ENCODE data around the gene MIOX.
A peak's percentile ranks its signal among the peaks of the same experiment; 100 is the strongest.

Gene MIOX

DNA sequence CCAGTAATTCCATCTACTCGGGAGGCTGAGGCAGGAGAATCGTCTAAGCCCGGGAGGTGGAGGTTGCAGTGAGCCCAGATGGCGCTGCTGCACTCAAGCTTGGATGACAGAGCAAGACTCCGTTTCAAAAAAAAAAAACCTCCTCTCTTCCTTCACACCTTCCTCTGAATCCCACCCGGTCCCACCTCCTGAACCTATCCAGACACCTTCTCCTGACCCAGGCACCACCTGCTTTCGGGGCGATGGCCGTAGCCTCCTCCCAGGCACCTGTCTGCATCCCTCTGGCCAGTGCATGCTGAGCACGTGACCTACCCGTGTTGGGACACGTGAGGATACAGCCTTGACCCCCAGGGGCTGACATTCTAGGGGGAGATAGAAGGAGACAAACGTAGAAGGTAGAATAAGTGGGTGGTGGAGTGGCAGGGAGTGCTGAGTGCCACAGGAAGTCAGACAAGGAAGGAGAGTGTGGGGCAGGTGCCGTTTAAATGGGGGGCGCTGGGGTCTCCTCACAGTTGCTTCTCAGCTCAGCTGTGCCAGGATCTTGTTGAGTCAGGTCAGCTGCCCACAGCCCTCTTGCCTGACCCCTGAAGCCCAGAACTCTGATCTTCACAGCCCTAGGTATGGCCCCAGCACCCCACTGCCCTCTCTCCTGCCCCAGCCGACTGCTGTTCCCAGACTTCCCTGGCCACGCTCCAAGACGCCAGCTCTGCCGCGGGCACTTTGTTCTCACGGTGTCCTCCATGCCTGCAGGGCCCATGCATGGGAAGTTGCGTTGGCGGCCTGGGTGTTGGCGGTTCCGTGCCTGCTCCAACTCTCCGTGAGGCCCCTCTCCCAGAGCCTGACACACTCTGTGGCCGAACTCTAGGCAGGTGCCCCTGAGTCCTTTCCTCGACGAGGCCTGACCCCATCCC lies 1.2 kb upstream of the MIOX start:
- Histone ChIP-seq H3K27me3 (ENCODE audit: low read depth) (no peaks in the 10 kb centered on the region), H3K4me1 (no peaks in the 10 kb centered on the region), H3K9me3 (no peaks in the 10 kb centered on the region), H3K4me3 (no peak overlapping the region), H3K36me3 (replicated peaks) (no peaks in the 10 kb centered on the region; the same call in 1 of the 2 replicates)
- DNase-seq (ENCODE audit: low spot score in 2 of 2) = peak in 1 of 2 experiments; percentile 32
- in situ Hi-C loops (cut with MboI; ENCODE audit: low sequenced_read_pairs) = no loop called here

DNA sequence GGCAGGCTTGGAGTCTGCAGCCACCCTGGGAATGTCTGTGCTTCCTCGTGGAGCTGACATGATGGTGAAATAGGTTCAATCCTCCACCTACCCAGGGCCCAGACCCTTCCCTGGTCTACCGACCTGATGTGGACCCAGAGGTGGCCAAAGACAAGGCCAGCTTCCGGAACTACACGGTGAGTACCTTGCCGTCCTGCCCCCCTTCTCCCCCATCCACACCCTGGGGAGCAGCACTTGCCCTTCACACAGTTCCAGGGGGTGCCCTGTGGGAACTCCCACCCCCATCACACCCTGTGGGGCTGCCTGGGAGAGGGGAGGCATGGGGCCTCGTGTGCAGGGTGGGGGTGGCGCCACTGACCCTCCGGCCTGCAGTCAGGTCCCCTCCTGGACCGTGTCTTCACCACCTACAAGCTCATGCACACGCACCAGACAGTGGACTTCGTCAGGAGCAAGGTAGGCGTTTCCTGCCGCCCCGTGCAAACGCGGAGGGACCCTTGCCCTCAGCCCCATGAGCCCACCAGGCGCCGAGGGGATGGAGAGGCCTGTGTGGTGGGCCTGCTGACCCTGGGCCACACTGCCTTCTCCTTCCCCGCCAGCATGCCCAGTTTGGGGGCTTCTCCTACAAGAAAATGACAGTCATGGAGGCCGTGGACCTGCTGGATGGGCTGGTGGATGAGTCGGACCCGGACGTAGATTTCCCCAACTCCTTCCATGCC lies 789 bp downstream of the MIOX start:
- Histone ChIP-seq H3K4me3 (no peak overlapping the region), H3K4me1 (no peaks in the 10 kb centered on the region), H3K36me3 (replicated peaks) (no peaks in the 10 kb centered on the region; the same call in 1 of the 2 replicates), H3K9me3 (no peaks in the 10 kb centered on the region), H3K27me3 (ENCODE audit: low read depth) (no peaks in the 10 kb centered on the region)
- in situ Hi-C loops (cut with MboI; ENCODE audit: low sequenced_read_pairs) = no loop called here
- no peak for DNase-seq (ENCODE audit: low spot score in 2 of 2)

DNA sequence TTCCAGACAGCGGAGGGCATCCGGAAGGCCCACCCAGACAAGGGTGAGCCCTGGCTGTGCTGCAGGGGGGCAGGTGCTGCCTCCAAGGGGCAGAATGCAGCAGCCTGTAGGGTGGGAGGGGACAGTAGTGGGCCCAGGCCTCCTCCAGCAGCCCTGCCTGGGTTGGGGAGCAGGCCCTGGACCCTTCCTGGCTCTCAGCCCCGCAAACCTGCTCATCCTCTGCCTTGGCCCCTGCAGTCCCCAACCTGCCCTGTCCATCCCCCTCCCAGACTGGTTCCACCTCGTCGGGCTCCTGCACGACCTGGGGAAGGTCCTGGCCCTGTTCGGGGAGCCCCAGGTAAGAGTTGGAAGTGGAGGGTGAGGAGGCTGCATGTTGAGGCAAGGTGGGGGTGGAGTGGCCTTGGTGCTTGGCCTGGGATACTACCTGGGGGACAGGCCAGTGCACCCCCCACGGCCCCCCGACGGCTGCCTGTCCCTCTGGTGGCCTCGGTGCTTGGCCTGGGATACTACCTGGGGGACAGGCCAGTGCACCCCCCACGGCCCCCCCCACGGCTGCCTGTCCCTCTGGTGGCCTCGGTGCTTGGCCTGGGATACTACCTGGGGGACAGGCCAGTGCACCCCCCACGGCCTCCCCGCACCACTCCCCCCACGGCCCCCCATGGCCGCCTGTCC lies 1.5 kb downstream of the MIOX start:
- in situ Hi-C loops (cut with MboI; ENCODE audit: low sequenced_read_pairs) = no loop called here
- DNase-seq (ENCODE audit: low spot score in 2 of 2) = no peak
- no peaks in the 10 kb centered on the region for H3K9me3 ChIP-seq
- no peaks in the 10 kb centered on the region for H3K4me1 ChIP-seq
- H3K36me3 ChIP-seq (replicated peaks) = no peaks in the 10 kb centered on the region; the same call in 1 of the 2 replicates
- H3K27me3 ChIP-seq (ENCODE audit: low read depth) = no peaks in the 10 kb centered on the region
- no peak overlapping the region for H3K4me3 ChIP-seq

DNA sequence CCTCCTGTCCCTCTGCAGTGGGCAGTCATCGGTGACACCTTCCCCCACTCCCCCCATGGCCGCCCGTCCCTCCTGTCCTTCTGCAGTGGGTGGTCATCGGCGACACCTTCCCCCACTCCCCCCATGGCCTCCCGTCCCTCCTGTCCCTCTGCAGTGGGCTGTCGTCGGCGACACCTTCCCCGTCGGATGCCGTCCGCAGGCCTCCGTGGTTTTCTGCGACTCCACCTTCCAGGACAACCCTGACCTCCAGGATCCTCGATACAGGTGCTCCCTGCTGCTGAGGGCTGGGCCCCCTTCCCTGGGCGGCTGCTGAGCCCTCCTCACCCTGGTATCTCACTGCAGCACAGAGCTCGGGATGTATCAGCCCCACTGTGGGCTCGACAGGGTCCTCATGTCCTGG lies 2.2 kb downstream of the MIOX start:
- Histone ChIP-seq H3K4me1 (no peaks in the 10 kb centered on the region), H3K4me3 (no peak overlapping the region), H3K9me3 (no peaks in the 10 kb centered on the region), H3K36me3 (replicated peaks) (no peaks in the 10 kb centered on the region; the same call in 1 of the 2 replicates), H3K27me3 (ENCODE audit: low read depth) (no peaks in the 10 kb centered on the region)
- DNase-seq (ENCODE audit: low spot score in 2 of 2) = no peak
- in situ Hi-C loops (cut with MboI; ENCODE audit: low sequenced_read_pairs) = no loop called here

DNA sequence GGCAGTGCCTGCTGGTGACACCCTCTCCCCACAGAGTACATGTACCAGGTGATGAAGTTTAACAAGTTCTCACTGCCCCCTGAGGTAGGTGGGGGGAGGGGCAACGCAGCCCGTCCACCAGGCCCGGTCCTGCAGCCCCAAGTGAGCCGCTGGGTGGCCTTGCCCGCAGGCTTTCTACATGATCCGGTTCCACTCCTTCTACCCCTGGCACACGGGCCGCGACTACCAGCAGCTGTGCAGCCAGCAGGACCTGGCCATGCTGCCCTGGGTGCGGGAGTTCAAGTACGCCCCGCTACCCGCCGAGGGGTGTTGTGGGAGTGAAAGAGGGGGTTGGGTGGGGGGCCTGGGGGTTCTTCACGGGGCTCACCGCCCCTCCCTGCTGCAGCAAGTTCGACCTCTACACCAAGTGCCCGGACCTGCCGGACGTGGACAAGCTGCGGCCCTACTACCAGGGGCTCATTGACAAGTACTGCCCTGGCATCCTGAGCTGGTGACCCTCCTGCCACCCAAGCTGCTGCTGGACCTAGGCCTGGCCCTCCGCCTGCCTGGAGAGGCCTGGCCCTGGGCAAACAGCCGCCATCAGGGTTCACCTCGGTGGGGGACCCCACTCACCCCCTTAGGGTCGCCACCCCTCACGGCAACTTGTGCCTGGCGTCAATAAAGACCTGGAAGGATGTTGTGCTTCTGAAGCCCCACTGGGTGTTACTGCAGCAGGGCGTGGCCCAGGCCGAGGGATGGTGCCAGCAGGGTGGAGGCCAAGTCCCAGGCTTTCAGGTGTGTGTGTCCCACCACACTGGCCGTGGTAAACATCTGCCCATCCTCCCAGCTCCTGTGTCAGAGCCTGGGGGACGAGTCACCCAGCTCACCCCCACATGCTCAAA lies 2.9 kb downstream of the MIOX start:
- Histone ChIP-seq H3K36me3 (replicated peaks) (no peaks in the 10 kb centered on the region), H3K9me3 (no peaks in the 10 kb centered on the region), H3K4me3 (no peak overlapping the region), H3K27me3 (ENCODE audit: low read depth) (no peaks in the 10 kb centered on the region), H3K4me1 (no peaks in the 10 kb centered on the region)
- DNase-seq (ENCODE audit: low spot score in 2 of 2) = no peak
- in situ Hi-C loops (cut with MboI; ENCODE audit: low sequenced_read_pairs) = no loop called here

DNA sequence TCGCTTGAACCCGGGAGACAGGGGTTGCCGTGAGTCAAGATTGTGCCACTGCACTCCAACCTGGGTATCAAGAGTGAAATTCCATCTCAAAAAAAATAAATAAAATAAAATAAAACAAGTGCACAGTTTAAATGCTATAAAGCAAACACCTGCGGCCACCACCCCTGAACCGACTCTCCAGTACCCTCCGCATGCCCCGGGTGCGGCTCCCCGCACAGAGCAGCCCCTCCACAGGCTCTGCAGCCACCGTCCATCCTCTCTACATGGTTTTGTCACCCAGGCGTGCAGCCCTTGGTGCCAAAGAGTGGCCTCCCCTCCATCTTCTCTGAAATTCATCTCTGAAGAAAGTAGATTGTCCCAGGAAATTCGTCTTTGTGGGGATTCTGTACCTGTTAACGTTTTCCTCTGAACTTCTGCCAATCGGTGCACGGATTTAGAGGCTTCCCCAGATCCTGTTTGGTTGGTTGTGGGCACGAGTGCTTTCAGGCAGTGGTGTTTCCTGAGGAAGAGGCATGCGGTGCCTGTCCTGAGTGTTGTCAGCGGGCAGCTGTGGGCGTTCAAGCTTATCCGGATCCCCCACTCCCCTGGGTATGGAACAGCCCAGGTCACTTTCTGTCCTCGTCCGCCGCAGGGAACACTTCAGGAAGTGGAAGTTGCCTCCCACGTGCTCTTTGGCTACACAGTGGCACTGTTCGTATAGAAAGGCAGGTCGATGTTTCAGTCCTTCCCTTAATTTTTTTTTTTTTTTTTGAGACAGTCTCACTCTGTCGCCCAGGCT lies 4.1 kb downstream of the MIOX start:
- in situ Hi-C loops (cut with MboI; ENCODE audit: low sequenced_read_pairs) = no loop called here

DNA sequence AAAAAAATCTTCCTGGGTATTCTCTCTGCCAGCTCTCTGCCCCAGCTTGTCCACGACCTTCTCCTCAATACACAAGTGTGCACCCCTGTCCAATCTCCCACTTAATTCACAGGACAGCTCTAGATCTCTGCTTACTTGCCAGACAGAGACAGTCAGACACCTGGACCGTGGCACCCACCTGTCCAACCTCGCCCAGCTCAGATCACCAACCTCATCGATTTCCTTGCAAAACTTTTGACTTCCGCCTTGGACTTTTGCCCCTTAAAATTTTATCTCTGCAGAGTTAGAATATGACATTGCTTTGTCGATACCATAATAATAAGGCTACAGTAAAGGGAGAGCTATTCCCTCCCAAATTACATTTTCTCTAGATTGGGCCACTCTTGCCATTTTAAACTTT lies 10.4 kb downstream of the MIOX start:
- no peaks in the 10 kb centered on the region for H3K9me3 ChIP-seq
- no peak for DNase-seq (ENCODE audit: low spot score in 2 of 2)
- H3K27me3 ChIP-seq (ENCODE audit: low read depth) = no peaks in the 10 kb centered on the region
- H3K4me1 ChIP-seq = peaks cover 5% of the 10 kb centered on the region; the same call in 1 of the 2 replicates
- H3K36me3 ChIP-seq (replicated peaks) = no peaks in the 10 kb centered on the region
- no peak overlapping the region for H3K4me3 ChIP-seq
- in situ Hi-C loops (cut with MboI; ENCODE audit: low sequenced_read_pairs) = no loop called here

More for the DNA sequence above, 4.1 kb downstream of the MIOX start:
- no peaks in the 10 kb centered on the region for H3K4me1 ChIP-seq
- H3K36me3 ChIP-seq (replicated peaks) = no peaks in the 10 kb centered on the region
- H3K4me3 ChIP-seq = no peak overlapping the region
- DNase-seq (ENCODE audit: low spot score in 2 of 2) = no peak
- H3K9me3 ChIP-seq = no peaks in the 10 kb centered on the region
- H3K27me3 ChIP-seq (ENCODE audit: low read depth) = no peaks in the 10 kb centered on the region

DNA sequence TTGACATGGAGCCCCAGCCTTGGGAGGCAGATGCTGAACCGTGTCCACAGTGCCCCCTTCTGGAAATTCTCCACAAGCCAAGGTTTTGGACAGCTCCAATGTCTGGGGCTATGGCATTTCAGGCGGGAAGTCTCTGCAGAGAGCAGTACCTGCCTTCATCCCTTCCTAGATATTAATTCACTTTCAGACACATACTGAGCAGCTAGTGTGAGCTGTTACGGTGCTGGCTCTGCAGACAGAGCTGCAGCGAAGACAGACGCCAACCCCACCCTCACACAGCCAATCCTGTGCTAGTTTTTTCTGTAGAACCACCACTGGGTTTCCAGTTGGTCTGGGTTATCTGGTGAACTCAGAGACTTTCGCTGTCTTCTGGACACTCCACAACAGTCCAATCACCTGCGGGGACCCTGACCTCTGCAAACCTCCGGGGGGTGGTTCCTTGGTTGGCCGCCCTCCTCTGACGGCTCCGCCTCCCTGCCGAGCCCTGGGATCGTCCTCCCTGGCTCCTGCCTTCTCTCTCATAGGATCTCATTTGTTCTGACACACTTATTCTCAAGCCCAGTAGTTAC lies 11.7 kb downstream of the MIOX start:
- peaks cover 8% of the 10 kb centered on the region; the same call in 1 of the 2 replicates for H3K36me3 ChIP-seq (replicated peaks)
- H3K27me3 ChIP-seq (ENCODE audit: low read depth) = no peaks in the 10 kb centered on the region
- in situ Hi-C loops (cut with MboI; ENCODE audit: low sequenced_read_pairs) = no loop called here
- no peaks in the 10 kb centered on the region for H3K9me3 ChIP-seq
- peaks cover 5% of the 10 kb centered on the region; the same call in 1 of the 2 replicates for H3K4me1 ChIP-seq
- peak; percentile 51 to 84 for DNase-seq (ENCODE audit: low spot score in 2 of 2)
- no peak overlapping the region for H3K4me3 ChIP-seq

DNA sequence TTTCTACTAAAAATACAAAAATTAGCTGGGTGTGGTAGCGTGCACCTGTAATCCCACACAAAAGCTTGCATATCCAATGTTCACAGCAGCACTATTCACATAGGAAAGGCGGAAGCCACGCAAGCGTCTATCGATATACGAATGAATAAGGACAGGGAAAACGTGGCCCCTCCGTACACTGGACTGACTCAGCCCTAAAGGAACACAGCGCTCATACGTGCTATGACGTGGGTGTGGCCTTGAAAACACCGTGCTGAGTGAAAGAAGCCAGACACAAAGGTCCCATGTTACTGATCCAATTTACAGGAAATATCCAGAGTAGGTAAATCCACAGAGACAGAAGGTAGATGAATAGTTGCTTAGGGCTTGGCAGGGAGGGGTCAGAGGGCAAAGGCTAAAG lies 13.8 kb downstream of the MIOX start:
- no peak for DNase-seq (ENCODE audit: low spot score in 2 of 2)
- in situ Hi-C loops (cut with MboI; ENCODE audit: low sequenced_read_pairs) = no loop called here
- H3K4me1 ChIP-seq = peaks cover 5% of the 10 kb centered on the region; the same call in 1 of the 2 replicates

DNA sequence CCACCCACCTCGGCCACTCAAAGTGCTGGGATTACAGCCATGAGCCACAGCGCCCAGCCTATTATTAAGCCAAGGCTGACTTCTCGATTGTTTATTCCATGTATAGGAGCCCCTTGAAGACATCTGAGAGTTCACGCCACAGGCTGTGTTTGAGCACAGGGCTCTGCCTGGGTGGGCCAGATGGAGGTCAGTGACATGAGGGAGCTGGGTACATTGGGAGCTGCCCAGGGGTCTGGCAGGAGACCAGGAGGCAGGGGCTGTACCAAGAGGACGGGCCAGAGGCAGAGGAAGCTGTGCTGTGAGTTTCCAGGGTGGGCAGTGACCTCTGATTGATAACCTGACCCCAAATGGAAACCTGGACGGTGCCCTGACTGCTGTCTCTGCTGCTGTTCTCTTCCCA lies 15.4 kb downstream of the MIOX start:
- H3K9me3 ChIP-seq = no peaks in the 10 kb centered on the region
- H3K27me3 ChIP-seq (ENCODE audit: low read depth) = no peaks in the 10 kb centered on the region
- no peak overlapping the region for H3K4me3 ChIP-seq
- in situ Hi-C loops (cut with MboI; ENCODE audit: low sequenced_read_pairs) = no loop called here
- H3K4me1 ChIP-seq = peaks cover 5% of the 10 kb centered on the region; the same call in 1 of the 2 replicates
- no peak for DNase-seq (ENCODE audit: low spot score in 2 of 2)
- peaks cover 29% of the 10 kb centered on the region for H3K36me3 ChIP-seq (replicated peaks)

More for the DNA sequence above, 13.8 kb downstream of the MIOX start:
- H3K27me3 ChIP-seq (ENCODE audit: low read depth) = no peaks in the 10 kb centered on the region
- H3K4me3 ChIP-seq = no peak overlapping the region
- H3K9me3 ChIP-seq = no peaks in the 10 kb centered on the region
- H3K36me3 ChIP-seq (replicated peaks) = peaks cover 21% of the 10 kb centered on the region

DNA sequence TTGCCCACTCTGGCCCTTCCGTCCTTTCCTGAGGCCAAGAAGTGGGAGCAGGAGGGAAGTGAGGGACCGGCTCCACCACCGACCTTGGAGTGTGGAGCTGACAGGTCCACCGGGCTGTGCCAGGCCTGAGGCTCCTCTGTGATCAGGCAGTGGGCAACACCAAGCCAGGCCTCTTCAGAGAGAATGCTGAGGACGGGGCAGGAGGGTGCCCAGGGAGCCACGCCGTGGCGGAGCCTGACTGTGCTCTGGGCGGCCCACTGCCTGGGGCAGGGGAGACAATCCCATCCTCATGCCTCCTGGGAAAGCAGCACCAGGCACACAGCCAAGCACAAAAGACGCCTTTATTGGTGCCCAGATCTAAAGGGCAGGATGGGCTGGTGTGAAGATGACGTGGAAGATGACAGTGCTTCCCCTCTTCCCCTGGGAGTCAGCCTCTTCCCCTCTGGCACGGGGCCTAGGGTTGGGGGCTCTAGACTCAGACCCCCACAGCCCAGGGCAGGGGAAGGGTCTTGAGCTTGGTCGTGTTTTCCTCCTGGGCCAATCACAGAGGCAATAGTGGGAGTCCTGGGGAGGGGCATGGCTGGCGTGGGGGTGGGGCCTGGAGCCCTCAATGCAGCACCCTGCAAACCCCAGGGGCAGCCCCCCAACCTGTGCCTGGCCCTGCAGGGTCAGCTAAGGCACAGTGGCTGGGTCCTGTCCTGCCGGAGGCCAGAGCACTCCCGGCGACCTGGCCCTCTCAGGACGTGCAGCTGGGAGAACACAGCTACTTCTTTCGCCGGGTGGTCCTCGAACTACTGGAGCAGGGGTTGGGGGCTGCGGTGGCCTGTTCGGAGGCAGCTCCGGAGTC lies 16.2 kb downstream of the MIOX start:
- no peak overlapping the region for H3K4me3 ChIP-seq
- H3K27me3 ChIP-seq (ENCODE audit: low read depth) = no peaks in the 10 kb centered on the region
- in situ Hi-C loops (cut with MboI; ENCODE audit: low sequenced_read_pairs) = no loop called here
- H3K9me3 ChIP-seq = no peaks in the 10 kb centered on the region
- no peak for DNase-seq (ENCODE audit: low spot score in 2 of 2)
- peaks cover 5% of the 10 kb centered on the region; the same call in 1 of the 2 replicates for H3K4me1 ChIP-seq
- H3K36me3 ChIP-seq (replicated peaks) = peaks cover 32% of the 10 kb centered on the region

Data from HAP-1 (cell line).